Ovary (tissue), 3 donors: ENCODE data around the gene CCNL1.

ENCODE experiments used
- EP300 ChIP-seq: sonication (generic); formaldehyde crosslinking; IDR thresholded peaks from one replicate; pipeline ENCODE4 v1.6.1; 2017; ENCODE audit warnings: antibody characterized with exemption
- TF ChIP-seq, protein P1 (sequence below), 3 donors: fragments of 450-650 bp in 2 of 3; fragments of 200-600 bp in 1 of 3; IDR thresholded peaks; one replicate each; pipeline versions ENCODE4 v1.5.1 to v1.8.0; 2016 to 2022; ENCODE audit warnings: antibody characterized with exemption in 3 of 3, mild to moderate bottlenecking in 1 of 3
- donor health status: DM: no; HTN: no; CAD: no.

DNA sequence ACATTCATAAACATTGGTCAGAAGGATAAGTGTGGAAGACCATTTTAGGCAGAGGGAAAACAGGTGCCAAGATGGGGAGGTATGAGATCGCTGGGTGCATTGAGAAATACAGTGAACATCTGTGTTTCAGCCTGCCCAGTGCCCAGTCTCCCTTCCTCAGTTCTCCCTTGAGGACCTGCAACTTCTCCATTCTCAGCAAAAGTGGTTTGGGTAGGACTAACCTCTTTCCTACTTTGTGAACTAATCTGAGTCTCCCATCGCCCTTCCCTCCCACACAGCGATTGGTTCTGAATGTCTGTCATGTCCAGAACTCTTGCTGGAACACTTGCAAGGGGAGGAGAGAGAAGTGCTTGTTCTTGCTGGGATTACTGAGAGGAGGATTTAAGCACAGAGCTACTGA, 10.9 kb upstream of the CCNL1 start:
- TF ChIP-seq, protein P1, sequence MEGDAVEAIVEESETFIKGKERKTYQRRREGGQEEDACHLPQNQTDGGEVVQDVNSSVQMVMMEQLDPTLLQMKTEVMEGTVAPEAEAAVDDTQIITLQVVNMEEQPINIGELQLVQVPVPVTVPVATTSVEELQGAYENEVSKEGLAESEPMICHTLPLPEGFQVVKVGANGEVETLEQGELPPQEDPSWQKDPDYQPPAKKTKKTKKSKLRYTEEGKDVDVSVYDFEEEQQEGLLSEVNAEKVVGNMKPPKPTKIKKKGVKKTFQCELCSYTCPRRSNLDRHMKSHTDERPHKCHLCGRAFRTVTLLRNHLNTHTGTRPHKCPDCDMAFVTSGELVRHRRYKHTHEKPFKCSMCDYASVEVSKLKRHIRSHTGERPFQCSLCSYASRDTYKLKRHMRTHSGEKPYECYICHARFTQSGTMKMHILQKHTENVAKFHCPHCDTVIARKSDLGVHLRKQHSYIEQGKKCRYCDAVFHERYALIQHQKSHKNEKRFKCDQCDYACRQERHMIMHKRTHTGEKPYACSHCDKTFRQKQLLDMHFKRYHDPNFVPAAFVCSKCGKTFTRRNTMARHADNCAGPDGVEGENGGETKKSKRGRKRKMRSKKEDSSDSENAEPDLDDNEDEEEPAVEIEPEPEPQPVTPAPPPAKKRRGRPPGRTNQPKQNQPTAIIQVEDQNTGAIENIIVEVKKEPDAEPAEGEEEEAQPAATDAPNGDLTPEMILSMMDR (IDR thresholded peaks at IDR 0.05): no peak
- TF ChIP-seq EP300: no peak
